ENCODE results near the gene IFNA1.

The IFNA1 gene

GRCh38 chr9:21440139-21440538, at the start of gene IFNA1:
TSS of gene IFNA1 (plus strand) at chr9:21440439. CDS start at chr9:21440508, 69 bp downstream.
- H3K4me3 Mint-ChIP-seq = no peak within 1 kb of the TSS
- H3K9me3 Mint-ChIP-seq = no peaks in the 10 kb centered on the region
- ATAC-seq (no peak), DNase-seq (no peak)
- H3K4me1 Mint-ChIP-seq = peaks cover 11% of the 10 kb centered on the region
- H3K27me3 Mint-ChIP-seq = no peaks in the 10 kb centered on the region
- H3K27ac Mint-ChIP-seq = no peak within 1 kb of the TSS

- no peak for DNase-seq
- Mint-ChIP-seq H3K4me3 (no peak overlapping the region), H3K27me3 (peaks cover 63% of the 10 kb centered on the region)
Measured at GRCh38 chr9:21392270-21392669, 48.0 kb upstream of the IFNA1 start.

GRCh38 chr9:21395778-21396717, 44.2 kb upstream of the IFNA1 start:
- no peak overlapping the region for H3K27ac Mint-ChIP-seq
- H3K4me3 Mint-ChIP-seq = peak overlapping the region; percentile 35 to 93
- no peaks in the 10 kb centered on the region for H3K9me3 Mint-ChIP-seq

More at GRCh38 chr9:21392270-21392669, 48.0 kb upstream of the IFNA1 start:
- H3K27ac Mint-ChIP-seq = no peak overlapping the region
- H3K9me3 Mint-ChIP-seq = no peaks in the 10 kb centered on the region
- peaks cover 11% of the 10 kb centered on the region for H3K4me1 Mint-ChIP-seq
- peak; percentile 84 for ATAC-seq

GRCh38 chr9:21398955-21399489, 41.2 kb upstream of the IFNA1 start:
- peaks cover 64% of the 10 kb centered on the region for H3K27me3 Mint-ChIP-seq
- no peak overlapping the region for H3K27ac Mint-ChIP-seq
- H3K4me1 Mint-ChIP-seq = peaks cover 27% of the 10 kb centered on the region
- no peak overlapping the region for H3K4me3 Mint-ChIP-seq
- DNase-seq (no peak), ATAC-seq (no peak)
- H3K9me3 Mint-ChIP-seq = no peaks in the 10 kb centered on the region

More at GRCh38 chr9:21395778-21396717, 44.2 kb upstream of the IFNA1 start:
- Mint-ChIP-seq H3K4me1 (peaks cover 16% of the 10 kb centered on the region), H3K27me3 (peaks cover 57% of the 10 kb centered on the region)
- ATAC-seq = peak; percentile 86
- peak; percentile 58 to 63 for DNase-seq

- H3K9me3 Mint-ChIP-seq = no peaks in the 10 kb centered on the region
- DNase-seq = no peak
Measured at GRCh38 chr9:21399956-21400355, 40.3 kb upstream of the IFNA1 start.

GRCh38 chr9:21402386-21403251, 37.6 kb upstream of the IFNA1 start:
- H3K4me3 Mint-ChIP-seq = peak overlapping the region; percentile 77 to 82
- peaks cover 73% of the 10 kb centered on the region for H3K27me3 Mint-ChIP-seq
- peak; percentile 73 for ATAC-seq
- H3K4me1 Mint-ChIP-seq = peaks cover 17% of the 10 kb centered on the region
- H3K9me3 Mint-ChIP-seq = no peaks in the 10 kb centered on the region
- peak overlapping the region in 1 of 2 donors; percentile 43 for H3K27ac Mint-ChIP-seq
- peak in 1 of 2 donors; percentile 24 for DNase-seq

More at GRCh38 chr9:21399956-21400355, 40.3 kb upstream of the IFNA1 start:
- H3K4me3 Mint-ChIP-seq = no peak overlapping the region
- no peak for ATAC-seq
- H3K4me1 Mint-ChIP-seq = peaks cover 27% of the 10 kb centered on the region
- H3K27me3 Mint-ChIP-seq = peaks cover 68% of the 10 kb centered on the region
- H3K27ac Mint-ChIP-seq = no peak overlapping the region

- ATAC-seq (no peak), DNase-seq (no peak)
- Mint-ChIP-seq H3K9me3 (no peaks in the 10 kb centered on the region), H3K4me1 (peaks cover 17% of the 10 kb centered on the region), H3K27ac (no peak overlapping the region), H3K4me3 (no peak overlapping the region), H3K27me3 (peaks cover 66% of the 10 kb centered on the region)
Measured at GRCh38 chr9:21404146-21404545, 36.1 kb upstream of the IFNA1 start.

GRCh38 chr9:21408817-21409216, 31.4 kb upstream of the IFNA1 start, which contains the start of gene IFNA8:
TSS of gene IFNA8 (plus strand) at chr9:21409117. CDS start at chr9:21409177, 60 bp downstream.
- Mint-ChIP-seq H3K27ac (no peak within 1 kb of the TSS), H3K4me3 (no peak within 1 kb of the TSS), H3K9me3 (no peaks in the 10 kb centered on the region), H3K4me1 (peaks cover 5% of the 10 kb centered on the region), H3K27me3 (peaks cover 43% of the 10 kb centered on the region)
- DNase-seq (no peak), ATAC-seq (no peak)

GRCh38 chr9:21412107-21412506, 28.1 kb upstream of the IFNA1 start:
- Mint-ChIP-seq H3K27me3 (peaks cover 30% of the 10 kb centered on the region), H3K27ac (no peak overlapping the region), H3K4me1 (peaks cover 6% of the 10 kb centered on the region), H3K4me3 (no peak overlapping the region), H3K9me3 (no peaks in the 10 kb centered on the region)
- no peak for DNase-seq
- ATAC-seq = no peak

- no peaks in the 10 kb centered on the region for H3K9me3 Mint-ChIP-seq
- H3K27me3 Mint-ChIP-seq = peaks cover 23% of the 10 kb centered on the region
- H3K4me3 Mint-ChIP-seq = no peak overlapping the region
- ATAC-seq (no peak), DNase-seq (no peak)
- no peak overlapping the region for H3K27ac Mint-ChIP-seq
- H3K4me1 Mint-ChIP-seq = peaks cover 6% of the 10 kb centered on the region
Measured at GRCh38 chr9:21413151-21413550, 27.1 kb upstream of the IFNA1 start.

- Mint-ChIP-seq H3K4me1 (peaks cover 6% of the 10 kb centered on the region), H3K9me3 (no peaks in the 10 kb centered on the region), H3K27ac (no peak overlapping the region), H3K27me3 (peaks cover 23% of the 10 kb centered on the region), H3K4me3 (no peak overlapping the region)
- DNase-seq (no peak), ATAC-seq (peak; percentile 82)
Measured at GRCh38 chr9:21413624-21414023, 26.6 kb upstream of the IFNA1 start.

- H3K4me1 Mint-ChIP-seq = peaks cover 6% of the 10 kb centered on the region
- H3K4me3 Mint-ChIP-seq = no peak overlapping the region
- H3K27me3 Mint-ChIP-seq = peaks cover 23% of the 10 kb centered on the region
- no peaks in the 10 kb centered on the region for H3K9me3 Mint-ChIP-seq
- peak overlapping the region in 1 of 2 donors; percentile 15 for H3K27ac Mint-ChIP-seq
- DNase-seq = no peak
- no peak for ATAC-seq
Measured at GRCh38 chr9:21414220-21414940, 25.9 kb upstream of the IFNA1 start.

GRCh38 chr9:21415493-21416267, 24.6 kb upstream of the IFNA1 start:
- H3K27me3 Mint-ChIP-seq = peaks cover 18% of the 10 kb centered on the region
- DNase-seq (no peak), ATAC-seq (no peak)
- peaks cover 6% of the 10 kb centered on the region for H3K4me1 Mint-ChIP-seq
- H3K4me3 Mint-ChIP-seq = no peak overlapping the region
- H3K9me3 Mint-ChIP-seq = no peaks in the 10 kb centered on the region
- H3K27ac Mint-ChIP-seq = no peak overlapping the region

- DNase-seq (no peak), ATAC-seq (no peak)
- H3K27ac Mint-ChIP-seq = no peak overlapping the region
- no peak overlapping the region for H3K4me3 Mint-ChIP-seq
- H3K27me3 Mint-ChIP-seq = peaks cover 55% of the 10 kb centered on the region
- H3K4me1 Mint-ChIP-seq = no peaks in the 10 kb centered on the region
- H3K9me3 Mint-ChIP-seq = no peaks in the 10 kb centered on the region
Measured at GRCh38 chr9:21428235-21428634, 12.0 kb upstream of the IFNA1 start.
